Femur (tissue), 1 donor: ENCODE data around the gene LYSMD3.
"Not testable (repeated sequence)": the region's sequence is repeated elsewhere in the genome, so short reads cannot be mapped to it uniquely, and the experiment has no call there.

Experiments used
- DNase-seq: peaks from one replicate; pipeline ENCODE4 v3.0.0-alpha.2; 2017

Gene LYSMD3

DNA sequence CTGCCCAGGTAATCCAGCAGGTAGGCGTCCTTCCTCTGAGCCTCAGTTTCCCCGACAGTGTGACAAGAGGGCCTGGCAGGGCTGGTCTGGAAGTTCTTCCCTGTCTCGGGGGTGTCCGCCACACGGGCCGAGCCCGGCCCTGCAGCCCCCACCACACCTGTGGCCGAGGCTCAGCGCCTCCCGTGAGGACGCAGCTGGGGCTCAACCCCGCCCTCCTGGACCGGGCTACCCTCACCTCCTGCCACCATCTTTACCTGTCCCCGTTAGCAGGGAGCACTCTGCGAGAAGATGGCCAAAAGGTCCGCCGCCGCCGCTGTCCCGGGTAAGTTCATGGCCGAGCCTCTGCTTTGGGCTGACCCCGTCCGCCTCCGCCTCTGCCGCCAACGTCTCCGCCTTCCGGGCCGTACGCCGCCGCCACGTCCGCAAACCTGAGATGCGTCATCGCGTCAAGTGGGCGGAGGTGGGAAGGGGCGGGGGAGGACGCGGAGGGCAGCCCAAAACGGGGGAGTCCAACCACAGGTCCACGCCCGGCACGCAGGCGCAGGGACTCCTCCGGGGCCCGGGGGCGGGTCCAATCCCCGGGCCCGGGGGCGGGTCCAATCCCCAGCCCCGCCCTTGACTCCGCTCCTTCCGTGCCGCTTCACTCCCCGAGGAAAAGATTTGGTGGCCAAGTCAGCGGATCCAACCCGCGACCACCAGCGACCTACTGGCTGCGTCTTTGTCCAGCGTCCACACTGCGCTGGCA is at the start of gene LYSMD3:
Gene LYSMD3 (minus strand): TSS at position 391 of the 745 bp plus-strand sequence. CDS start 4,295 bp downstream, outside the sequence.
- peak; percentile 98 for DNase-seq

DNA sequence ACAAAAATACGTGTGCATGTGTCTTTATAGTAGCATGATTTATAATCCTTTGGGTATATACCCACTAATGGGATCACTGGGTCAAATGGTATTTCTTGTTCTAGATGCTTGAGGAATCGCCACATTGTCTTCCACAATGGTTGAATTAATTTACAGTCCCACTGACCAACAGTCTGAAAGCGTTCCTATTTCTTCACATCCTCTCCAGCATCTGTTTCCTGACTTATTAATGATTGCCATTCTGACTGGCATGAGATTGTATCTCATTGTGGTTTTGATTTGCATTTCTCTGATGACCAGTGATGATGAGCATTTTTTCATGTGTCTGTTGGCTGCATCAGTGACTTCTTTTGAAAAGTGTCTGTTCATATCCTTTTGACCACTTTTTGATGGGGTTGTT is 47.2 kb upstream of the LYSMD3 start:
- not testable (repeated sequence) for DNase-seq

DNA sequence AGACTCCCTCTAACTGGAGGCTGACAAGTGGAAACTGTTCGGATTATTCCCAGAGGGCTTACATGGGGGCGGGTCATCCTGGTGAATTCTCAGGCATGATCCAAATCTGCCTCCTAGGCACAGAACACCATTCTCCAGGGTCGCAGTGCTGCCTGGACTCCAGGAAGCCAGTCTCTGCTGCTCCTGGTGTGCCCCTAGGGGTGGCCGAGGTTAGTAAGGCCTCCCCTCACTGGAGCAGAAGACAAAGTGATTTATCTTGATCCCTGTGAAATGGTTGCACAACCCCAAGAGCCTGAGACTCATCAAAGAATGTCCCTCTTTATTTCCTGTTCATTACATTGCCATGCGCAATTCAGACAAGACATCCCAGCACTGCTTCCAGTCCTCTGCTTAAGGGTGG is 46.3 kb upstream of the LYSMD3 start:
- DNase-seq, result no peak

DNA sequence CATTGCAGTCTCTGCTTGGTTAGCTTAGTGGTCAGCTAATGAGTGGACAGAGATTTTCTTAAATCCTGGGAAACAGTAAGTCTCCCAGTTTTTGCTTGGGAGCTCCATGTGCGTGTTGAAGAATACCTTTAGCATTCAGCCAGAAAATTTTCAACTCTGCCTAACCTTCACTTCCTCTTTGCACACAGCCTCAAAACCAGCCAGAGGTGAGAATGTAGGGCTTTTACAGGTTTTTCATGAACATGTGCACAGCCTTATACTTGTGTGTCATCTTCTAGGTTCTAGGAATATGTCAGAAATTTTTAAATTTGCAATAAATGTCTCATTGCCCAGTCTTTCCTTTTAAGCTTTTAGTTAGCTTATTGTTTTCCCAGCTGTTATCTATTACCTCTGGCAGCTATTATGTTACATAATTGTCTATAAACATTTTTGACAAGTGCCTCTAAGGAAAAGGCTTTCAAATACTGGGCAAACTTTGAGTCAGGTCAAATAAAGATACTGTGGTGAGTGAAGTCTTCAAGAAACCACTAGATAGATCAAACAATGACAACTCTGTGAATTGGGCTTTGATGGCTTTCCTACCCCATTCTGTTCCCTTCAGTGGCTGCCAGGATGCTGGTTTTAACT is 41.9 kb upstream of the LYSMD3 start:
- DNase-seq, result no peak

DNA sequence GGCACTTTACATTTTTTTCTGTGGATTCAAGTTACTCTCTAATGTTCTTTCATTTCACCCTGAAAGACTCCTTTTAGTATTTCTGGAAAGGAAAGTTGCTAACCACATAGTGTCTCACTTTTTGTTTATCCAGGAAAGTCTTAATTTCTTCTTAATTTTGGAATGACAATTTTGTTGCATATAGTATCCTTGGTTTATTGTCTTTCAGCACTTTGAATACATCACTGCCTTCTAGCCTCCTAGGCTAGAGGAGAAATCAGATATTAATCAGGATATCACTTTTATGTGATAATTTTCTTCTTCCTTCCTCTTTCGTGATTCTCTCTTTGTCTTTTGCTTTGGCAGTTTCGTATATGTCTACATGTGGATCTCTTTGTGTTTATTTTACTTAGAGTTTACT is 40.6 kb upstream of the LYSMD3 start:
- DNase-seq, result no peak

DNA sequence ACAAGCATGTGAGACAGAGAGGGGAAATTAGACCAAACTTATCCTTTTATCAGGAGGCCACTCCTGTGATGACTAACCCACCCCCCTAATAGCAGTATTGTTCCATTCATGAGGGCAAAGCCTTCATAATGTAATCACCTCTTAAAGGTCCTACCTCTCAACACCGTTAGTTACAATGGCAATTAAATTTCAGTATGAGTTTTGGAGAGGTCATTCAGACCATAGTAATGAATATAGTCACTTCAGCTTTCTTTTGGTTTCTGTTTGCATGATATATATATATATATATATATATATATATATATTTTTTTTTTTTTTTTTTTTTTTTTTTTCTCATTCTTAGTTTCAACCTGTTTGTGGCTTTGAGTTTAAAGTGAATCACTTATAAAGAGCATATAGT is 39.7 kb upstream of the LYSMD3 start:
- DNase-seq, result no peak

DNA sequence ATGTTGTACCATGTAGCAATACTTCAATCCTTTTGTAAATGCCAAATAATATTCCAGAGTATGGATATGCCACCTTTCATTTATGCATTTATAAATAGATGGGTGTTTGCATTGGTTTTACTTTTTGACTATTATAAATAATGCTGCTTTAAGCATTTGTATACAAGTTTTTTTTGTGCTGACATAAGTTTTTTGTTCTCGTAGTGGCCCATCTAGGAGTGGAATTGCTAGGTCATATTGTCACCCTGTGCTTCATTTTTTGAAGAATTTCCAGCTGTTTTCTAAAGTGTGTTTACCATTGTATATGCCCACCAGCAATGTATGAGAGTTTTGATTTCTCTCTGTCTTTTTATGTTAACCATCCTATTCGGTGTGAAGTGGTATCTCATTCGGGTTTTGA is 36.1 kb upstream of the LYSMD3 start:
- no peak for DNase-seq

DNA sequence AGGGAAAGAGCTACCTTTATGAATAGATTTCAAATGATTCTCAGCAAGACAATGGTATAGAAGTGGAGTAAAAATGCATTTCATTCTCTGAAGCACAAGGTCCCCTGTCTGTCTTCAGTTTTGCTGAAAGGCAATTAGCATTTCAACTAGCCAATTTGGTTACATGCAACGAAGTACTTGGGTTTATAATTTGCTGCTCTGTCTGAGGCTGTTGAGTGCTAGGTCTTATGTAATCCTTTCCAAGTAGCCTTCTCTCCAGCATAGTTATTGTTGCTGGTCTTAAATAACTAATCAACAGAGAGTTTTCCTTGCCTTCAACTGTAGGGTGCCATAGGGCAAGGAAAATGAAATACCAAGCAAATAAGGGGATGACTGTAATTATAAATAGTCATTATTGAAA is 33.7 kb upstream of the LYSMD3 start:
- DNase-seq, result no peak

DNA sequence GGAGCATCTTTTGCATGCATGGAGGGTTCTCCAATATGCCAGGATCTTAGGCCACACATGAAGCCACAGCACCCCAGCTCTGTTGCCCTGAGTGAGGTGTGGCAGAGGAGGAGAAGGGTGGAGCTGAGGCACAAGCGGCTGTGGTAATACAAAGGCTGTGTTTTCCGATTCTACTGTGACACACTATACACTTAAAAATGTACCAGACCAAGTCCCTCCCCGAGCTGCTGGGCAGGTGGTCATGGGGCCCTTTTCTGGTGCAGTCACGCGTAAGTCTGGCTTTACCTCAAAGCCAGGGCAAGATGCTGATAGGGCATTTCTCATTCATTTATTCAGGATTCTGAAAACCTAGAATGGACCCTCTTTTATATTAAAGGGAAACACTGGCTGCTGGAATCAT is 33.0 kb upstream of the LYSMD3 start:
- no peak for DNase-seq

DNA sequence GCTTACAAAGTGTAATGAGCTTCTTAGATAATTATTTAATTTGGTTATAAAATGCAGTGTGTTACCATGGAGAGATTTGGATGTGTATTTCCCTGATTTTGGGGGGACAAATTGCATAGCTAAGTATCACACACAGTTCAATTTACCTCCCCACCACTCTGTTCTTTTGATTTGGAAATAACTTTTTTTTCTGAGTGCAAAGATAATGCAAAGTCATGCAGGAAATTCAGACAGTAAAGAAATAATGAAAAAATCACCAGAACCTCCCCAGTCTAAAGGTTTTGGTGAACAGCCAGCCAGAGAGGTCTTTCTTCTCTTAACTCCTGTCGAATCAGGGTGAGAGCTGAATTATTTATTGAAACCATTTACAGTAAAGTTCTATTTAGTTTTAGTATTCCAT is 32.4 kb upstream of the LYSMD3 start:
- no peak for DNase-seq

DNA sequence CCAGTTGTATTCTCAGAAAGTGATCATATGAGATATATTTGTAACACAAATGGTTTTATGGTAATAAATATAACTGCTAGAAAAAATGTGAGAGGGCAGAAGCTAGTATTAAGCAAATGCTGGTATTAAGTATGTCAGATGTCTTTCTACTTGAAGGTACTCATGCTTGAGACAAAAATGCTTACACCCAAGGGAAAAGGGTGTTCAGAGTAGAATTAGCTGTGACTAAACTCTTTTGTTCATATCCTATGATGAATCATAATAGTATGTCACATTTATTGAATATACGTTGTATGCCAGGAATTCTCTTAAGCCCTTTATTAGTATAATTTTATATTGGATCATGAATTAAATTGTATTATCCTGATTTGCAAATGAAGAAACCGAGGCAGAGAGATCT is 31.4 kb upstream of the LYSMD3 start:
- no peak for DNase-seq

DNA sequence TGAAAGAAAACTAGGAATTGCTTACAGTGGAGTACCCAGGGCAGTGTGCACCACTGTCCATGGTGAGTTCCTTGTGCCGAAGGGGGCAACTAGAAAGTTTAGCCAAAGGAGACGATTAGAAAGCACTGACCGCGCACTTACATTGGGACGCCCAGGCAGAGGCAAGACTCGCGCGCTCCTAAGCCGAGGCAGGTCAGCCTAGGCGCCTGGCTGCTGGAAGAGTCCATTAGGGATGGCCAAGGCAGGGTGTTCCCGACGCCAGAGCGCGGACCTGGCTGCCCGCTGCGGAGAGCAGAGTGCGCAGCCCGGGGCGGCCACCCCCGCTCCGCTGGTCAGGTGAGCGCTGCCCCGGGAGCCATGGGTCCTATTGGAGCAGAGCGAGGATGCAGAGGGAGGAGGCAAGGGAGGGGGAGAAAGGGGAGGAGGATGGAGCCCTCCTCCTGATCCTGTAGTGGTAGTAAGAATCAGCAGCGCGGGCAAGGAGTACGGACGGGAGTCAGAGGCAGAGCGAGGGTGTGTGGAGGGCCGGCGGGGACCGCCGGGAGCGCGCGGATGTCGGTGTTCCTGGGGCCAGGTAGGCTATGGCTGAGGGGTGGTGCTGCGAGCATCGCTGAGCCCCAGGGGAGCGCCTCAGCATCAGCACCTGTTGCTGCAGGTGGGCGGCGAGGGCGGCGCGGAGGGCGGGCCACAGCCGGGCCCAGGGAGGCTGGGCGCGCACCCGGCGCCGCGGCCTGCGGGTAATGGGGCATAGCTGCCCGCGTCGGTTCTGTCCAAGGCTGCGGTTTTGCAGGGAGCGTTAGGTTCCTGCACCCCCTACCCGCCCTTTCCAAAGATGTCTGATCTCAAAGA is 29.2 kb upstream of the LYSMD3 start, which contains the start of gene ADGRV1:
Gene ADGRV1 (plus strand): TSS at position 454 of the 849 bp plus-strand sequence. CDS start 99 bp downstream, at position 553.
- DNase-seq, result peak; percentile 43

DNA sequence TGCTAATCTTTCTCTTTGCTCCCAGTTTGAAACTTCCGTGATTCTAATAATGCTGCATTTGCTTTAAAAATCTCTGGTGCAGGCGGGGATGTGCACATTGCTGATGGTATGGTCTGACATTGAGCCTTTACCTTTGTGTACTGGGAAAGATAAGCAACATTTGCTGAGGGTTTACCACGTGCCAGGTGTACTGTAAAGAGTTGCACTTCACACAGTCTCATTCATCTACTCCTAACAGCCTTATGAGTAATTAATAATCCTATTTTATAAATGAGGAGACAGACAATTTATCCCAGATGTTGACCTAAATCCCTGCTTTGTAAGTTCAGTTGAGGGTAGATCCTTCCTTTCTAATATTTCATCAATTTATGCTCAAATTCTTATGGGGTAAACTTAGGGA is 28.5 kb upstream of the LYSMD3 start:
- DNase-seq, result no peak

DNA sequence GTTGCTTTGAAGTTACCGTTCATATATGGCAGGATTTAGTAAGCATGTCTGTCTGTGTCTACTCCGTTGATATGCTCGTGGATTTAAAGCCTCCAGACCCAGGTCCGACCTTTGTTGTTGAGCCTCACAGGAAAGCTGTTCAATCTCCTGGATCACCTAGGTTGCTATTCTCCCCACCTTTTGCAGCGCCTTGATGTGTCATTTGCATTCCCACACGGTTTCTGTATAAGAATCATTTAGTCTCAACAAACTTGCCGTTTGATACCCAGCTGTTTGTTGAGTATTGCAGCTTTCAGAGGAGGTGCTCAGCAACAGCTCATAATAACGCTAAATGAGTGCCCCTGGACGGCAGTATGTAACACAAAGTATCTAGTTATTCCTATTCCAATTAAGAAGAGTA is 28.0 kb upstream of the LYSMD3 start:
- no peak for DNase-seq

DNA sequence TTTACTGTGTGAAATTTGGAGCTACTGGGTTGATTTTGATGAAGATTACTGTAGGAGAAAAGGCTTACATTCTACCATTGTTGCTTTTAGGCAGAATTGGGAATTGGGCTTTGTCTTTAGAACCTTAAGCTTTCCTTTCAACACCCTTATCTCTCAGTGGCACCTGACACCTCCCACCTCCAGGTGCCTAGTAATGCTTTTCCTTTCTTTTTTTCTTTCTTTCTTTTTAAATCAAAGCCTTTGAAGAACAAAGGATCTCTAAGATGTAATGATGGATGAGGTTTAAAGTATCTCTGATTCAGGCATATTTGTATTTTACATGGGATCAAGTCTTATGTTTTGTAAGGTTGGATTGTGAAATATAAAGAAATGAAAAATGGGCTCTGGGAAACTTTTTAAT is 26.3 kb upstream of the LYSMD3 start:
- no peak for DNase-seq

DNA sequence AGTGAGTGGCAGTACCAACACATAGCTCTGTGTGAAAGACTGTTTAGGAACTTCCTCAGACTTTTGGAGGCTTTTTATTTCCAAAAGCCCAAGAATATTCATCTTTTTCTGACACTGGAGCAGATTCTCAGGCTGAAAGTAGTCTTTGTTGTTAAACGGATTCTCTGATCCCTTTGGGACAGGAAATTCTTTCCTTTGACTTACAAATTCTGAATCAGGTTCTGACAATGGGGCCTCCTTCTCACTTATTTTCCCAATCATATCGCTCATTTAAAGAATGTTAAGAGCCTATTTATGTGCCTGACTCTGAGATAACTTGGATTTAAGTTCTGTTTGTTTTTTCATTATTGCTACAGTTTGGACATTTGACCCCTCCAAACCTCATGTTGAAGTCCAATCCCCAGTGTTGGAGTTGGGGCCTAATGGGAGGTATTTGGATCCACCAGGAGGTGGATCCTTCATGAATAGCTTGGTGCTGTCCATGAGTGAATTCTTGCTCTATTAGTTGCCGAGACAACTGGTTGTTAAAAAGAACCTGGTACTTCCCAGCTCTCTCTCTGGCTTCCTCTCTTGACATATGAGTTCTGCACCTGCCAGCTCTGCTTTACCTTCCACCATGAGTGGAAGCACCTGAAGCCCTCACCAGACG is 25.1 kb upstream of the LYSMD3 start:
- DNase-seq, result no peak

DNA sequence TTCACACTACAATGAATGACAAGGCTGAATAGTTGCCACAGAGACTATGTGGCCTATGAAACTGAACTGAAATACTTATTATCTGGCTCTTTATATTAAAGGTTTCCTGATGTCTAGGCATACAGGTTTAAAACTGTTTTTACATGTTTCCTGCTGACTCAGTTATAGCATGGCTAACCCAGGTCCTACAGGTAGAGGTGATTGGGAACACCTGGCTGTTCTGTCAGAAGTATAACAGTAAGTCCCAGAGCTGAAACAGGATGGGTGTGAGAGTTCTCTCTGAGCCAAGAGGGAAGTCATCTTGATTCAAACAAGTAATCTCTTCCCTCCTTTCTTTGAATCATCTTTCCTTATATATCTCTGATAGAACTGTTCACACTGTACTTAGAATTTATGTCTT is 24.3 kb upstream of the LYSMD3 start:
- DNase-seq, result no peak

DNA sequence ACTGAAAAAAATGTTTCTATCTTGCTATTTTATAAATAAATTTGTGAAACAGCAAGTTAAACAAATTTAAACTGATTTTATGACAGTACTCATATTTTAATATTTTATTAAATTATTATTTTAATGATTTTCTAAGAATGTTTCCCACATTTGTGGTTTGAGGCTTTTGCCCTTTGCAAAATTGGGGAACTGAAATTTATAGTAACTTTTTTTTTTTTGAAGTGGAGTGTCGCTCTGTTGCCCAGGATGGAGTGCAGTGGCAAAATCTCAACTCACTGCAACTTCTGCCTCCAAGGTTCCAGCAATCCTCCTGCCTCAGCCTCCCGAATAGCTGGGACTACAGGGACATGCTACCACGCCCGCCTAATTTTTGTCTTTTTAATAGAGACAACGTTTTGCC is 22.0 kb upstream of the LYSMD3 start:
- no peak for DNase-seq

DNA sequence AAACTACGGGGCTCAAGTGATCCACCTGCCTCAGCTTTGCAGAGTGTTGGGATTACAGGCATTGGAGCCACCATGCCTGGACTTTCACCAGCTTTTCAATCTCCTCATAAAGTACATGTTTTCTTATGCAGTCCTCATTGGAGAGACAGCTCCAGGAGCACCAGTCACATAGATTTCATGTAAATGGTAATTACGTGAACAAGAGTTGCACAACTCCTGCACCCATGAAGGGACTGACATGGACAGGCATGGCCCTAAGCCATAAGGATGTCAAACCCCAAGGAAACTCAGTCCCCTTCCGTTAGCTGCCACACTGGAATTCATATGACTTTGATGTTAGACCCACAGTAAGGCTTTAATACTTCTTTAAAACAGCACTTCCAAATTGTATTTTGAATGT is 21.6 kb upstream of the LYSMD3 start:
- no peak for DNase-seq

DNA sequence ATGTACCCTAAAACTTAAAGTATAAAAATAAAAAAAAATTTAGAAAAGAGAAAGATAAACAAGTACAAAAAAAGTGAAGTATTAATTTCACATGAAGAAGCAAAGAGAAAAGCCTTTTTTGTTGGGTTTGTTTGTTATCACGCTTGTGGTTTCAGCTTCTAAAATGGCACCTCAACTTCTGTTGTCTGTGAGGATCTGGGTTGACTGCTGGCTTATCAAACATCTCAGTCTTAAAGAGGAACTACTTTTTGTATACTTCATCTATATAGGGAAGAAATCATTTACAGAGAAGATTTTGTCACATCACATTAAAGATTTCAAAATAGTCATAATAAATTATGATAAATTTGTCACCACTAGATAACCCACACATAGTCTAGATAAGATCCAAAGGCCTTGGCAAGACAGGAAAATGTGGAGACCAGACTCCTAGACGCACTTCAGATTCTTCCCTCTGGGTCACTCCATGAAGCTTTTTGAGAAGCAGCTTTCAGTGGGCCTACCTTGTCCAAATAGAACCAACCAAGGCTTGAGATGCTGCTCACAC is 20.4 kb upstream of the LYSMD3 start:
- no peak for DNase-seq

DNA sequence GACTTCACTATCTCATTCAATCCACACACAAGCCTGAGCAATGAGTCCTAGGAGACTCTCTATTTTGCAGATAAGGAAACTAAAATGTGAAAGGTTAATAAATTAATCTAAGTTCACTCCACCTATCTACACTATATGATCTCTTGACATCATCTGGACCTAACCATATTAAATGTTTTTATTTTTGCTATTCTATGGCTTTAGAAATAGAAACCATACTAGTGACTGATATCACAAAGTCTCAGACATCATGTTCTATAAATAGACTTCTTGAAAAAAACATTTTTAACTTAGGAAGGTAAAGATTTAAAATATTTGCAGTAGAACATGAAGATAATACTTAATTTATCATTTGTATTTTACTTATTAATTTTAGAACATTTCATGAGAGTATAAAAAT is 19.8 kb upstream of the LYSMD3 start:
- no peak for DNase-seq

DNA sequence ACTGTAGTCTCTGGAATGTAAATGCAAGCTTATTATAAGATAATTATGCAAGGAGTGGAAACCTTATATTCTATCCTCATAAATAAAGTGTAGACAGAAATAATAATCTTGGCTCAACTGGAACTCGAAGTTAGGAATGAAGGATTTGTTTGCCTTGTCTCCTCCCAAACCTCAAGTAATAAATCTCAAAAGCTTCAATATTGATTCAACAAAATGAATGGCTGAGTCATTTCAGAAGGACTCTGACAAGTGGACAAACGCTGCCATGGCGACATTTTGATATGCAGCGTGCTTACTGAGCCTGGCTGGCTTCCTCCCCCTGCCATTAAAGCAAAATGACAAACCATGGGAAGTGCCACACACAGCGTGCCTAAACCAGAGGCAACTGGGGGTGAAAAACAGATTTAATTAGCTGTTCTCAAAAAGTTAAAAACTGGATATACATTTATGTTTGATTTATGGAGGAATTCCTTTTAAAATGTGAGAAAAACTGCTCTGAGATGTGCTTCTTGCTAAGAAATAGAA is 18.7 kb upstream of the LYSMD3 start:
- DNase-seq, result peak; percentile 25

DNA sequence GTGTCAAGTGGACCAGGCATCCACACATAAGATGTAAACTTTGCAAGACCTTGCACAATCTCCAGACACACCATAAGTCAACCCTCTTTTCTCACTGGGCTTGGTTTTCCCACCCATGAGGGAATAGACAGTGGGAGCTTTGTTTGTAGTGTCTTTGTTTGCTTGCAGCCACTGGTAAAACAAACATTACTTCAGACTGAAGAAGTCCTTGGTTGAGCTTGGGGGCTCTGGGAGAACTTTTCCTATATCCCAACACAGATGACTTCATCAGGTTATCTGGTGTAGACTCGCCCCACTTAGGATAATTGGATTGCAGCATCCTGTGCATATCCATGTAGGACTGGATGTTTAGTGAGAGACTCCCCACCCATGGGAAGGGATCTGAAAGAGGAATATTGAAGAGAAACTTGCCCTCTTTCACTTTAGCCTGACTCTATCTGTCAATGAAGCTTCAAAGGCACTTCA is 17.7 kb upstream of the LYSMD3 start:
- no peak for DNase-seq
